Fibroblast of villous mesenchyme (primary cell): ENCODE data around the gene HMBS. TPM values are rescaled to one million over a fixed set of nuclear protein-coding genes. Genes with fewer than 3 reads are reported as not detected.
A peak's percentile ranks its signal among the peaks of the same experiment; 100 is the strongest.
"Not testable (repeated sequence)": the region's sequence is repeated elsewhere in the genome, so short reads cannot be mapped to it uniquely, and the experiment has no call there.

Experiments
- DNase-seq: peaks from one replicate; pipeline ENCODE4 v3.0.0-alpha.2; 2010; ENCODE audit warnings: low read depth
- H3K4me3 ChIP-seq: 2 replicates; pipeline ENCODE4 v1.5.1; 2011; ENCODE audit warnings: low read depth, mild to moderate bottlenecking, low read length
- CTCF ChIP-seq: IDR thresholded peaks from 2 replicates; pipeline ENCODE4 v1.5.1; 2012; ENCODE audit warnings: low read depth, mild to moderate bottlenecking, low read length; ENCODE audit not compliant: insufficient read depth
- total RNA-seq: library from RNA; depleted of rRNA; stranded (reverse); fragments of >200 nt; gene quantifications from 2 replicates; pipeline ENCODE4 v1.2.3, GENCODE V29; 2012

The HMBS gene
- total RNA-seq, 1 donor, result 11.2 TPM

GRCh38 chr11:119094816-119095065, 10.1 kb downstream of the HMBS start:
- peak; percentile 65 for TF ChIP-seq CTCF
- peak; percentile 87 for DNase-seq
- peak overlapping the region; percentile 80 for H3K4me3 ChIP-seq

GRCh38 chr11:119095066-119095880, 10.6 kb downstream of the HMBS start:
- no peak for TF ChIP-seq CTCF
- peak overlapping the region; percentile 80 for H3K4me3 ChIP-seq
- peak; percentile 100 for DNase-seq

GRCh38 chr11:119099711-119100110, 15.0 kb downstream of the HMBS start:
- no peak for TF ChIP-seq CTCF
- H3K4me3 ChIP-seq, result no peak overlapping the region
- no peak for DNase-seq

GRCh38 chr11:119100246-119100970, 15.7 kb downstream of the HMBS start:
- peak; percentile 55 for DNase-seq
- peak overlapping the region; percentile 89 for H3K4me3 ChIP-seq
- TF ChIP-seq CTCF, result peak; percentile 61

- peak; percentile 6 for TF ChIP-seq CTCF
- peak overlapping the region; percentile 89 for H3K4me3 ChIP-seq
- DNase-seq, result no peak
Observed at GRCh38 chr11:119100994-119101758, 16.5 kb downstream of the HMBS start.

- H3K4me3 ChIP-seq, result peak within 1 kb of the TSS; percentile 89
- no peak for TF ChIP-seq CTCF
- peak; percentile 97 for DNase-seq
Observed at GRCh38 chr11:119101759-119102423, 17.2 kb downstream of the HMBS start, which contains the start of gene DPAGT1. Gene DPAGT1, minus strand, starts transcription at chr11:119101853. Its CDS starts 198 bp downstream, at chr11:119101655.

- H3K4me3 ChIP-seq, result peak overlapping the region; percentile 89
- not testable (repeated sequence) for DNase-seq
Observed at GRCh38 chr11:119103161-119103664, 18.5 kb downstream of the HMBS start.
